ENCODE results near the gene FAM118A.

DNA sequence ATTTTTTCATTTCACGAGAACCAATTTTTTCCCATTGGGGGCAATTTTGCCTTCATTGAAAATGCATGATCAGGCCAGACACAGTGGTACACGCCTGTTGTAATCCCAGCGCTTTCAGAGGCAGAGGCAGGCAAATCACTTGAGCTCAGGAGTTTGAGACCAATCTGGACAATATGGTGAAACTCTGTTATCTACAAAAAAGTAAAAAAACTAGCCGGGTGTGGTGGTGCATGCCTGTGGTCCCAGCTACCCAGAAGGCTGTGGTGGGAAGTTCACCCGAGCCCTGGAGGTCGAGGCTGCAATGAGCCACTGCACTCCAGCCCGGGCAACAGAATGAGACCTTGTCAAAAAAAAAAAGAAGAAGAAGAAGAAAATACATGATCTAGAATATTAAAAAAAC lies 44.2 kb upstream of the FAM118A start:
- TF ChIP-seq, protein P1, sequence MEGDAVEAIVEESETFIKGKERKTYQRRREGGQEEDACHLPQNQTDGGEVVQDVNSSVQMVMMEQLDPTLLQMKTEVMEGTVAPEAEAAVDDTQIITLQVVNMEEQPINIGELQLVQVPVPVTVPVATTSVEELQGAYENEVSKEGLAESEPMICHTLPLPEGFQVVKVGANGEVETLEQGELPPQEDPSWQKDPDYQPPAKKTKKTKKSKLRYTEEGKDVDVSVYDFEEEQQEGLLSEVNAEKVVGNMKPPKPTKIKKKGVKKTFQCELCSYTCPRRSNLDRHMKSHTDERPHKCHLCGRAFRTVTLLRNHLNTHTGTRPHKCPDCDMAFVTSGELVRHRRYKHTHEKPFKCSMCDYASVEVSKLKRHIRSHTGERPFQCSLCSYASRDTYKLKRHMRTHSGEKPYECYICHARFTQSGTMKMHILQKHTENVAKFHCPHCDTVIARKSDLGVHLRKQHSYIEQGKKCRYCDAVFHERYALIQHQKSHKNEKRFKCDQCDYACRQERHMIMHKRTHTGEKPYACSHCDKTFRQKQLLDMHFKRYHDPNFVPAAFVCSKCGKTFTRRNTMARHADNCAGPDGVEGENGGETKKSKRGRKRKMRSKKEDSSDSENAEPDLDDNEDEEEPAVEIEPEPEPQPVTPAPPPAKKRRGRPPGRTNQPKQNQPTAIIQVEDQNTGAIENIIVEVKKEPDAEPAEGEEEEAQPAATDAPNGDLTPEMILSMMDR (conservative IDR thresholded peaks at IDR 0.05; ENCODE audit: low read length) = no peak
- TF ChIP-seq EZH2phosphoT487 (IDR thresholded peaks at IDR 0.05; ENCODE audit: borderline replicate concordance) = no peak
